ENCODE results near the gene GARS1. TPM values are rescaled to one million over a fixed set of nuclear protein-coding genes. Genes with fewer than 3 reads are reported as not detected.

Gene GARS1
- total and polyA plus RNA-seq, 9 donors, result 35.0 to 253 (median 55.3) TPM

DNA sequence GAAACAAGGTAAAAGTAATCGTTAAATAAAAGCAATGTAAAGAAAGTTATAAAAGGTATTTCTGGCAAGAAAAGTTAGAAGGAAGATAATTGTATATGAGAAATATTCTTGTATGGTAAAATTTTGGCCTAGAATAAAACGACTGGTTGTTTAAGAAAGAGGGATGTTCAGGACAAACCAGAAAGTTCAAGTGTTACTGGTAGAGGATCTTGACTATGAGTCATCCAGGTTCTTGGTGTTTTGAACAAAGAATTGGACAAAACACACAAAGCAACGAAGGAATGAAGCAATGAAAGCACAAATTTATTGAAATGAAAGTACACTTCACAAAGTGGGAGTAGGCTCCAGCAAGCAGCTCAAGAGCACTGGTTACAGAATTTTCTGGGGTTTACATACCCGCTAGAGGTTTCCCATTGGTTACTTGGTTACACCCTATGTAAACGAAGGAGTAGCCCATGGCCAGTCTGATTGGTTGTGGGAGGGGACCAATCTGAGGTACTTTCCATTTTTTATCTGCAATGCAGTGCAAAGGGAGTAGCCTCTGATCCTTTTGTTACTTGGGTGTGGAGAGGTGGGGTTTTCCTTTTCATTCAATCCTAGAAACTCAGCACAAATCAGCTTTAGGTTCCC, 22.4 kb upstream of the GARS1 start:
- Histone ChIP-seq H3K4me3 (no peak overlapping the region), H3K27ac (no peak overlapping the region), H3K9me3 (no peaks in the 10 kb centered on the region), H3K36me3 (no peaks in the 10 kb centered on the region), H3K27me3 (no peaks in the 10 kb centered on the region), H3K4me1 (ENCODE audit: insufficient read depth) (no peaks in the 10 kb centered on the region)
- TF ChIP-seq POLR2A (IDR thresholded peaks at IDR 0.05) (no peak), EP300 (IDR thresholded peaks at IDR 0.05) (no peak)
- TF ChIP-seq, protein P1, sequence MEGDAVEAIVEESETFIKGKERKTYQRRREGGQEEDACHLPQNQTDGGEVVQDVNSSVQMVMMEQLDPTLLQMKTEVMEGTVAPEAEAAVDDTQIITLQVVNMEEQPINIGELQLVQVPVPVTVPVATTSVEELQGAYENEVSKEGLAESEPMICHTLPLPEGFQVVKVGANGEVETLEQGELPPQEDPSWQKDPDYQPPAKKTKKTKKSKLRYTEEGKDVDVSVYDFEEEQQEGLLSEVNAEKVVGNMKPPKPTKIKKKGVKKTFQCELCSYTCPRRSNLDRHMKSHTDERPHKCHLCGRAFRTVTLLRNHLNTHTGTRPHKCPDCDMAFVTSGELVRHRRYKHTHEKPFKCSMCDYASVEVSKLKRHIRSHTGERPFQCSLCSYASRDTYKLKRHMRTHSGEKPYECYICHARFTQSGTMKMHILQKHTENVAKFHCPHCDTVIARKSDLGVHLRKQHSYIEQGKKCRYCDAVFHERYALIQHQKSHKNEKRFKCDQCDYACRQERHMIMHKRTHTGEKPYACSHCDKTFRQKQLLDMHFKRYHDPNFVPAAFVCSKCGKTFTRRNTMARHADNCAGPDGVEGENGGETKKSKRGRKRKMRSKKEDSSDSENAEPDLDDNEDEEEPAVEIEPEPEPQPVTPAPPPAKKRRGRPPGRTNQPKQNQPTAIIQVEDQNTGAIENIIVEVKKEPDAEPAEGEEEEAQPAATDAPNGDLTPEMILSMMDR (IDR thresholded peaks at IDR 0.05), result no peak
- no peak for DNase-seq
- 50 to 63% (median 50%) methylated on average over 5 of the region's 5 CpGs for WGBS, 3 donors
- intact Hi-C loops (cut with DNase I), result no loop called here

DNA sequence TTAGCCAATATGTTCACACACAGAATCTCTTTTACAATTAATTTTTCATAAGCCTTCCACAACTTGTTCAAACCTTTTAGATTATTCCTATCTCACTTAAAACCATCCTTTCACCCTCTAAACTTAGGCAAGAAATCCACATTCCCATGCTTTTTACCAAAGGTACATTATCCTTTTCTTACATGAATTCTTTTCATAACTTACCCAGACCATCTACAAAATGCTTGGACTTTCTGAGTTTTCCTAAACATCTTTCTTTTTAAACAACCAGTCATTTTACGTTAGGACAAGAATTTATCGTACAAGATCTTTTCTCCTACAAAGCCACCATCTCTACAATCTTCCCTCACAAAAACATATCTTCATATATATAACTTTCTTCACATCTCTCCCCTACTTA, 18.8 kb upstream of the GARS1 start:
- WGBS, 3 donors, result 96 to 99% (median 97%) methylated on average over 2 of the region's 2 CpGs
- no peak for DNase-seq
- intact Hi-C loops (cut with DNase I), result no loop called here
- Histone ChIP-seq H3K4me3 (no peak overlapping the region), H3K4me1 (ENCODE audit: insufficient read depth) (no peaks in the 10 kb centered on the region), H3K27me3 (no peaks in the 10 kb centered on the region), H3K36me3 (no peaks in the 10 kb centered on the region), H3K9me3 (no peaks in the 10 kb centered on the region), H3K27ac (no peak overlapping the region)
- no peak for TF ChIP-seq POLR2A (IDR thresholded peaks at IDR 0.05)
- no peak for TF ChIP-seq EP300 (IDR thresholded peaks at IDR 0.05)
- TF ChIP-seq, protein P1 (IDR thresholded peaks at IDR 0.05), result no peak

- WGBS, 3 donors, result 98% methylated on average over 2 of the region's 2 CpGs
- Histone ChIP-seq H3K27ac (no peak overlapping the region), H3K9me3 (no peaks in the 10 kb centered on the region), H3K4me3 (no peak overlapping the region), H3K36me3 (no peaks in the 10 kb centered on the region), H3K4me1 (ENCODE audit: insufficient read depth) (no peaks in the 10 kb centered on the region), H3K27me3 (no peaks in the 10 kb centered on the region)
- intact Hi-C loops (cut with DNase I), result no loop called here
- no peak for DNase-seq
- TF ChIP-seq POLR2A (IDR thresholded peaks at IDR 0.05), result no peak
- TF ChIP-seq, protein P1 (IDR thresholded peaks at IDR 0.05), result no peak
- TF ChIP-seq EP300 (IDR thresholded peaks at IDR 0.05), result no peak
Measured at GRCh38 chr7:30583181-30583580, 11.5 kb upstream of the GARS1 start.

DNA sequence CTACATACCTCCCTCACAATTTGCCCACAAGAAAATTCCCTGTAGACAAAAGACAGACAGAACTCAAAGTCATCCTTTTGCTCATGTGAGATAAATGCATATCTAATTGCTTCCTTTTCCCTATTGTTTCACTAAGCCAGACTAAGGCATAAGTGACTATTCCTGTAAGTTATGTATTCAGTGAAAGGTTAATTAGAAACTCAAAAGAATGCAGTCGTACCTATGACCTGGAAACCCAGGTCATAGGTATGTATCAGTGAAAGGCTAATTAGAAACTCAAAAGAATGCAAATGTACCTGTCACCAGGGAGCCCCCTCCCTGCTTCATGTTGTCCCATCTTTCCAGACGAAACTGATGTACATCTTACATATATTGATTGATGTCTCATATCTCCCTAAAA, 10.3 kb upstream of the GARS1 start:
- Histone ChIP-seq H3K4me1 (ENCODE audit: insufficient read depth) (no peaks in the 10 kb centered on the region), H3K27me3 (no peaks in the 10 kb centered on the region), H3K36me3 (no peaks in the 10 kb centered on the region), H3K27ac (no peak overlapping the region), H3K9me3 (no peaks in the 10 kb centered on the region), H3K4me3 (no peak overlapping the region)
- TF ChIP-seq POLR2A (IDR thresholded peaks at IDR 0.05), result no peak
- TF ChIP-seq EP300 (IDR thresholded peaks at IDR 0.05), result no peak
- TF ChIP-seq, protein P1 (IDR thresholded peaks at IDR 0.05), result no peak
- WGBS, 3 donors, result 71 to 76% (median 74%) methylated on average over 2 of the region's 2 CpGs
- no peak for DNase-seq
- intact Hi-C loops (cut with DNase I), result no loop called here

Measured in ovary (tissue), 9 donors.